ENCODE measurements around the gene UCHL3.
A peak's percentile ranks its signal among the peaks of the same experiment; 100 is the strongest.

UCHL3 gene

GRCh38 chr13:75639454-75639853 is 89.9 kb downstream of the UCHL3 start:
- Histone ChIP-seq H3K36me3 (ENCODE audit: control insufficient read depth, insufficient read depth, low read length) (no peaks in the 10 kb centered on the region), H3K27me3 (replicated peaks; ENCODE audit: control insufficient read depth, insufficient read depth, low read length) (no peaks in the 10 kb centered on the region), H3K4me3 (replicated peaks; ENCODE audit: low read depth, low read length) (no peak overlapping the region; the same call in 1 of the 2 replicates)
- TF ChIP-seq CTCF (IDR thresholded peaks at IDR 0.05; ENCODE audit: insufficient read depth, low read length, poor library complexity, severe bottlenecking), result no peak
- peak; percentile 46 for DNase-seq (ENCODE audit: extremely low read depth, insufficient read length)

GRCh38 chr13:75641026-75641425 is 91.4 kb downstream of the UCHL3 start:
- Histone ChIP-seq H3K36me3 (ENCODE audit: control insufficient read depth, insufficient read depth, low read length) (no peaks in the 10 kb centered on the region), H3K27me3 (replicated peaks; ENCODE audit: control insufficient read depth, insufficient read depth, low read length) (no peaks in the 10 kb centered on the region), H3K4me3 (replicated peaks; ENCODE audit: low read depth, low read length) (no peak overlapping the region)
- no peak for DNase-seq (ENCODE audit: extremely low read depth, insufficient read length)
- no peak for TF ChIP-seq CTCF (IDR thresholded peaks at IDR 0.05; ENCODE audit: insufficient read depth, low read length, poor library complexity, severe bottlenecking)

GRCh38 chr13:75643182-75643581 is 93.6 kb downstream of the UCHL3 start:
- DNase-seq (ENCODE audit: extremely low read depth, insufficient read length), result no peak
- no peaks in the 10 kb centered on the region for H3K36me3 ChIP-seq (ENCODE audit: control insufficient read depth, insufficient read depth, low read length)
- no peak for TF ChIP-seq CTCF (IDR thresholded peaks at IDR 0.05; ENCODE audit: insufficient read depth, low read length, poor library complexity, severe bottlenecking)
- no peak overlapping the region for H3K4me3 ChIP-seq (replicated peaks; ENCODE audit: low read depth, low read length)
- no peaks in the 10 kb centered on the region for H3K27me3 ChIP-seq (replicated peaks; ENCODE audit: control insufficient read depth, insufficient read depth, low read length)

- no peaks in the 10 kb centered on the region for H3K27me3 ChIP-seq (replicated peaks; ENCODE audit: control insufficient read depth, insufficient read depth, low read length)
- no peak for TF ChIP-seq CTCF (IDR thresholded peaks at IDR 0.05; ENCODE audit: insufficient read depth, low read length, poor library complexity, severe bottlenecking)
- H3K36me3 ChIP-seq (ENCODE audit: control insufficient read depth, insufficient read depth, low read length), result no peaks in the 10 kb centered on the region
- no peak overlapping the region for H3K4me3 ChIP-seq (replicated peaks; ENCODE audit: low read depth, low read length)
- DNase-seq (ENCODE audit: extremely low read depth, insufficient read length), result no peak
Measured at GRCh38 chr13:75643693-75644092, 94.1 kb downstream of the UCHL3 start.

GRCh38 chr13:75645141-75645540 is 95.5 kb downstream of the UCHL3 start:
- no peak for DNase-seq (ENCODE audit: extremely low read depth, insufficient read length)
- H3K27me3 ChIP-seq (replicated peaks; ENCODE audit: control insufficient read depth, insufficient read depth, low read length), result no peaks in the 10 kb centered on the region
- no peak for TF ChIP-seq CTCF (IDR thresholded peaks at IDR 0.05; ENCODE audit: insufficient read depth, low read length, poor library complexity, severe bottlenecking)
- H3K36me3 ChIP-seq (ENCODE audit: control insufficient read depth, insufficient read depth, low read length), result no peaks in the 10 kb centered on the region
- H3K4me3 ChIP-seq (replicated peaks; ENCODE audit: low read depth, low read length), result no peak overlapping the region

- Histone ChIP-seq H3K36me3 (ENCODE audit: control insufficient read depth, insufficient read depth, low read length) (no peaks in the 10 kb centered on the region), H3K4me3 (replicated peaks; ENCODE audit: low read depth, low read length) (peak overlapping the region; percentile 23), H3K27me3 (replicated peaks; ENCODE audit: control insufficient read depth, insufficient read depth, low read length) (no peaks in the 10 kb centered on the region)
- DNase-seq (ENCODE audit: extremely low read depth, insufficient read length), result peak; percentile 64
- no peak for TF ChIP-seq CTCF (IDR thresholded peaks at IDR 0.05; ENCODE audit: insufficient read depth, low read length, poor library complexity, severe bottlenecking)
Measured at GRCh38 chr13:75647126-75647784, 97.7 kb downstream of the UCHL3 start.

Measured in GM06990 (cell line).